Measurements from ENCODE around the gene HIPK1.

The HIPK1 gene

DNA sequence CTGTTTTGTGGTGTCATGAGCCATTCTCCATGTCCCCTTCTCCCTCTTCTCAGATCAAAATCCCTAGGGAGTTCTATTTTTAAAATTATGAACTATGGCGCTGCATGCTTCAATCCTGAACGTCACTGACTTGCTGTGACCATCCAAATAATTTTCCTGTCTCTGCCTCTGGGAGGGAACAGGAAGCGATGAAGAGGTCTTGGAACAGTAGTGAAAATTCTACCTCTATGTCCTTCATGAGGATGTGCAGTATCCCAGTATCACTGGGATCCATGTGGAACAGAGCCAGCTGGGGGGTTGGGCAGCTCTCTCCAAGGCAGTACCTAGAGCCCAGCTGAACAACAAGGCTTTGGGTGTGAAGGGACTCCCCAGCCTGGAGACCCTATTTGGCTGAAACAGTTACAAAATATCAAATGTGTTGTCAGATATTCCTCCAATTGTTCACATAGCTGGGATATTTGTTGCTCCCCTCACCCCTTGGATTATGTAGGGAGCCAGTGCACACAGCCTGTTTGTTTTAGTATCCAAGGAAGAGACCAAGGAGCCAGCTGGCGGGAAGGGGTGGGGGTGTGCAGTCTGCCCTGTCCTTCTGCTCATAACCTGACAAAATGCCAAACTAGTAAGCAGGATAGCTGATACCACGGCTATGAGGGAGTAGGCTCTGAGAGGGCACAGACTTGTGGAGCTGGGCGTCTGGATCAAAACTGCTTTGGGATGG, 16.4 kb upstream of the HIPK1 start:
- no peak overlapping the region for H3K4me3 ChIP-seq (ENCODE audit: low read length)
- DNase-seq (ENCODE audit: low read depth, low spot score) = no peak

DNA sequence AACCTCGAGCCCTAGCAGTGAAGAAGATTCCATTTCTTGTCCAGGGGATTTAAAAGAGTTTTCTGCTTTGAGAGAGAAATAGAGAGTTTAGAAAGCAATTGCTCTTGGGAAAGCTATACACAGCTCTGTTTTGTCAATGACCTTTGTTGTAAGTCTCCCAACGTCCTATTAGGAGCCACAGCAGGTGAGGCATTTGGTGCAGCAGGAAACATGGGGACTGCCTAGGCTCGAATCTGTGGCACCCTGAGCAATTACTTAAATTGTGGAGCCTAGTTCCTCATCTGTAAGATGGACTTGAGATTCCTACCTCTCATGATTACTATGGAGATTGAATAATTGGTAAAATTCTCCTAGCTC, 15.8 kb upstream of the HIPK1 start:
- no peak overlapping the region for H3K4me3 ChIP-seq (ENCODE audit: low read length)
- DNase-seq (ENCODE audit: low read depth, low spot score) = no peak

DNA sequence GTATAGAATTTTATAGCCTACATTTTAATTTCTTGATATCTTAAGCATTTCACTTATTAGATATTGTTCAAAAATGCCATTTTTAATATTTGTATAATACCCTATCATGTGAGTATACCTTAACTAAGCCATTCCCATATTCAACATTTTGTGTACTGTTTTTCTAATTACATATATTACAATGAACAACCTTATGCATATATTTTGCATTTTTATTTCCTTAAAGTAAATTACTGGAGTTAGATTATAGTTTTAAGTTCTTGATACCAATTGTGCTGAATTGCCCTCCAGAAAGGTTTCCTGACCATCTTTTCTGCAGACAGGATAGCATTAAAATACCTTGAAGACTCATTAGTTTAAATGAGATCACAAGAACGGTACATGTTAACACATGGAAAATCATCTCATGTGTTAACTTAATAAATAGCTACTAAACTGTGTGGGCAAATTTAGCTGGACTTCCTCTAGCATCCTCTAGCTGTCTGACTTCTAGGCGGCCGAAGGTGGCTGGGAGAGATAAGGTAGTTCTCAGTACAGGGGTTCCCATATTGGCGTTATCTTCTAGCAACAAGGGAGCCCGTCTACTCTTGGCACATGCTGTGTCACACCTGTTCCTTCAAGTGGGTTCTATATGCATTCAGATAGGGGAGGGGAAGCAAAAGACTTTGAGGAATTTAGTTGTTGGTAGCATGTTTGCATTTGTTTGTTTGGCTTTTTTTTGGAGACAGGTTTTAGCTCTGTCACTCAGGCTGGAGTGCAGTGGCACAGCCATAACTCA, 15.0 kb upstream of the HIPK1 start:
- no peak overlapping the region for H3K4me3 ChIP-seq (ENCODE audit: low read length)
- DNase-seq (ENCODE audit: low read depth, low spot score) = no peak

DNA sequence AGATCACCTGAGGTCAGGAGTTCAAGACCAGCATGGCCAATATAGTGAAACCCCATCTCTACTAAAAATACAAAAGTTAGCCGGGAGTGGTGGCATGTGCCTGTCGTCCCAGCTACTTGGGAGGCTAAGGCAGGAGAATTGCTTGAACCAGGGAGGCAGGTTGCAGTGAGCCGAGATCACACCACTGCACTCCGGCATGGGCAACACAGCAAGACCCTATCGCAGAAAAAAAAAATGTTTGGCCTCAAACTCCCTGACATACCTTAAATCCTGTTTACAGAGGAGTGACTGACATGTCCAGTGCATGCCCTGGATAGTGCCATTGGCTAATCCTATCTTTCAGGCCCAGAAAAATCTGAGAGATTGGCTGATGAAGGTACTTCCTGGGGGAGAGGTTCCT, 12.2 kb upstream of the HIPK1 start:
- no peak for DNase-seq (ENCODE audit: low read depth, low spot score)
- no peak overlapping the region for H3K4me3 ChIP-seq (ENCODE audit: low read length)

DNA sequence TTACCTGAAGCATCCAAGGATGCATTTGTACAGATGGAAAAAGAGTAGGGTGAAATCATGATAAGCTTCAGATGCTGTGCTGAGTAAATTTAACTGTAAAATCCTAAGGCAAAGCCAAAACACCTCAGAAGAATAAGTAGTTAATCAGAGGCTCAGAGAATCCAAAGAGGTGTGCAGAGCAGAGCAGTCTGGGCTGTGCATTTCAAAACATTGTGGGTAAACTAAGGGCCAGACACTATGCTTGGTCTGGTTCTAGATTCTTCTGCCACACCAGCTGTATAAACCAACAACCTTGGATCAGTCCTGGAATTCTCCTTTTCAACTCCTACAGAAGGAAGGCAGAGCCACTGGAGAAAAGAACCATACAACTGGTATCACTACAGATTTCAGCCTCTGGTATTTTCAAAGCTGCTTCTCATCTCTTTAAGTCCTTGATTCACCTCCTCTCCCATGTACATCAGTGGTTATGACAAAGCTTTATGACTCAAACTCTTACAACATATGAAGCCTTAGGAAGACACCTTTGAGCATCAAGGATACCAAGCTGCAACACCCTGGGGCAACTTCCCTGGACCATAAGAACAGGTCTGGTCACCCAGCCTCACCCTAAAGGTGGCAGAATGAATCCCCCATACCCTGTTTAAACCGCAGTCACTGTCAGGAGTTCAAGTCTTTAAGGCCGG, 11.6 kb upstream of the HIPK1 start:
- DNase-seq (ENCODE audit: low read depth, low spot score) = no peak

DNA sequence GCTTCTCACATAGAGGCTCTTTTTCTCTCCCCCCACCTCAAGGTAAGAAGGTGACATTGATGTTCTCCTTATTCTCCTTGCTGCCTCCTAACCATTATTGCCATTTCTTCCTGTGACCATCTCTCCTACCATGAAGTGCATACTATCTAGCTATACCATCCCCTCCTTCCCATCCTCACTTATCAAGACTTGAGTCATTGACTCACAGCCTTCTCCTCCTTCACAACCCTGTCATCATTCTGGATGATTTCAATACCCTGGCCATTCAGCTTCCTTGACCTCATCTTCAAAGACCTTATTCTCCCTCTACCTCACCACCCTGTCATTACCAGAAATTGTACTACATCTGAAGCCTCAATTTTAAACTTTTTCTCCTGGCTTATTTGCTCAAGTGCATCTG, 10.9 kb upstream of the HIPK1 start:
- no peak overlapping the region for H3K4me3 ChIP-seq (ENCODE audit: low read length)
- DNase-seq (ENCODE audit: low read depth, low spot score) = no peak

More for the DNA sequence above, 11.6 kb upstream of the HIPK1 start:
- no peak overlapping the region for H3K4me3 ChIP-seq (ENCODE audit: low read length)

DNA sequence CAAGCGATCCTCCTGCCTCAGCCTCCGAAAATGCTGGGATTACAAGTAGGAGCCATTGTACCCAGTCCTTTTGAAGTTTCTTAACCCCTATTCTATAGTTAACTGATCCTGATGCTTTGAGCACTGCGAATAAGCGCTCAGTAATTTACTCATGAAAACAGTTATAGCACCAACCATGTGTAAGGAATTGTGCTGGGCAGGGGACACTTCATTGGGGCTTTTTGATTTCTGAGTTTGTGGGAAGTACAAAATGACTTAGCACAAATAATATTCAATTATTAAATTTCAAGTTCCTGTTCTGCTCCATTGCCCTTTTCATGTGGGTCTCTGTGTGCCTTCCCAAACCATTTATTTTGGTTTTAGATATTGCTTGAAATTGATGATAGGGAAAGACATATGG, 6.2 kb upstream of the HIPK1 start:
- no peak overlapping the region for H3K4me3 ChIP-seq (ENCODE audit: low read length)
- no peak for DNase-seq (ENCODE audit: low read depth, low spot score)

DNA sequence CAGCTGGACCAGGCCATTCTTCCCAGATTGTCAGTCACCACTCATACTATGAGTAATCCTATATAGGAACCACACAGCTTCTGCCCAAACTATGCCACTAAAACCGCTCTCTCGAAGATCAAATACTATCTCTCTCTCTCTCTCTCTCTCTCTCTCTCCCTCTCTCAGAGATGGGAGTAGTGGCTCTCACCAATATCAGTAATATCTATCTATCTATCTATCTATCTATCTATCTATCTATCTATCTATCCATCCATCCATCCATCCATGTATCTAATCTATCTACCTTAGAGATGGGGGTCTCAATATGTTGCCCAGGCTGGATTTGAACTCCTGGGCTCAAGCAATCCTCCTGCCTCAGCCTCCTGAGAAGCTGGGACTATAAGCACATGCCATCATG, 4.7 kb upstream of the HIPK1 start:
- H3K4me3 ChIP-seq (ENCODE audit: low read length) = no peak overlapping the region
- no peak for DNase-seq (ENCODE audit: low read depth, low spot score)

DNA sequence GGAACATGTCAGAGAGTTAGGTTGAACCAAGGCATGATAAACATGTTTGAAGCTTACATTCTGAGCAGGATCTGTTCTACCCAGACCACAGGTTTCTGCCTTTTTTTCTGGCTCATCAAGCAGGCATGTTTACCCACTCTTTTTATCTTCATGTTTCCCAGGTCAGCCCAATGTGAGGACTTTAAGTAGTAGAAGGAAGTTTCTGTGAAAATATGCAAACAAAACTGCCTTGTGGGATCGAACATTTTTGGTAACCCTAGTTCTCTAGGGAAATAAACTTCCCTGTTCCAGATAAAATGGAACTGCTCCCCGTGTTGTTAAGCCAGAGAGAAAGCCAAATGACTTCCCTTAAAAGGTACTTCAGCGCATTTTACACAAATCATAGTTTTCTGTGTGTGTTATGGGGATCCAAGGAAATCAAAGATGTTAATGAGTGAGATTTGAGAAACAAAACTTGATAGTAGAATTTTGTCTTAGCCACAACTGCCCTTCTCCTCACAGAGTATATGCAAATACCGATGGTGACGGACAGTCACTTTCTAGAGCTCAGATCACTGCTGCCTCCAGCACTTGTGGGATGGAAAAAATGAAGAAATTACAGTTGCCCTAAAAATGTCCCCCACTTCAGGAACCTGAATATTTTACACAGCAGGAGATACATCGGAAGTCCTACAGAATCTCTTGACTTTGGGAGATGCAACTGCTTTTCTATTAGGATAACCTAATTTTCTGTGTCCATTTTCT, 765 bp upstream of the HIPK1 start:
- no peak for DNase-seq (ENCODE audit: low read depth, low spot score)
- peak overlapping the region; percentile 95 for H3K4me3 ChIP-seq (ENCODE audit: low read length)

DNA sequence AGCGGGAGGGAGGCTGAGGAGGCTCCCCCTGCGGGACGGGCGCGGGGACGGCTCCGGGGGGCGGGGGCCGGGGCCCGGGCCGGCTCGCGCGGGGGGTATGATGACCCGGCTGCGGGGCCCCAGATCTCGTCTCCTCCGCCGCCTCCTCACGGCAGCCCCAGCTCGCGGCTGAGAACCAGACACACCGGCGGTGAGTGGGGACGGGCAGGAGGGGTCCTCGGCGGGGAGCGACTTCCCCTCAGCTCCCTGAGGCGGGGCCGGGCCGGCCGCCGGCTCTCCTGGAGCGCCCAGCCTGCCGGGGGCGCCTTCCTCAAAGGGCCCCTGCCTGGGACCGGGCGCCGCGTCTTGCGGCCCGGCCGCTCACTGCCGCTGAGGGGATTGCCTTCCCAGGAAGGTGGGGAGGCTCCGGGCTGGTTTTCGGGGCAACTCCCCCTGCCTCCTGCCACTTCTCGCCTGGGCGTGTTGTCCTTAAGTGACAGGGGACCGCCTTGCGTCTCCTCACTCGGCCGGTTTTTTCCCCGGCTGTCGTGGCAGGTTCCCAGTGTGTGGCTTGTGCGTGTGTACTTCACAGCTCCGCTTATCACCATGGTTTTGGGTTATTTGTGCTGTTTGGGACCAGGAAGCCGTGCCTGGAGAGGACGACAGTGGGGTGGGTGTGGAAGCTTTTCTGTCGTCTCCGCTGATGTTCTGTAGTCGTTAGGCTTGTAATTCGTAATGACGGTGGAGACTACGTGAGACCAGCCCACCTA, 800 bp downstream of the HIPK1 start:
- peak overlapping the region; percentile 95 for H3K4me3 ChIP-seq (ENCODE audit: low read length)
- no peak for DNase-seq (ENCODE audit: low read depth, low spot score)

DNA sequence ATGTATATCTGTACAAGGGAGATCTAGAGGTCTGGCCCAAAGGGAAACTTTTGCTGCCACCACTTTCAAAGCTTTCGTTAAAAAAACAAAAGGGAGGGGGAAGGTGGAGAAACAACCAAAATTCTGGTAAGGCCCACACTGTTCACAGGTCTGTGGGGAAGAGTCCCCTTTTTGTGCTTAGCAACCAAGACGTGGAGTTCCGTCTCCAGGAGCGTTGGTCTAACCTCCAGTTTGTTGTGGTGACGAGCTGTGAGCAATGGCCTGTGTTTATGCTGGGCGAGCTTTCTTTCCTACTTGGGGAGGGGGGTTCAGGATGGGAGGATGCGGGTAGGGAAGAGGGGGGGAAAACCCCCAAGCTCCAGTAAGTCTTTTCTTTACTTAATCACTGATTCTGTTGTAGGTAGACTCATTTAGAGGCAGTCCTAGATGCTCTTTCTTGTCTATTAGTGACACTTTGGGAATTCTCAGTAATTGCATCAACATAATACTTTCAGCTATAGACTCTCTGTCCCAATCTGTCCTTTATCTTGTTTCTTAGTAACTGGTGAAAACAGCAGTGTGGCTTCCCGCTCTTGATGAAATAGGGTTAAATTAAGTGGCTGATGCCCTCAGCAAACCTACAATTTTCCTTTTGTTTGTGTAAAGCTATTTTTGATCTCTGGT, 1.5 kb downstream of the HIPK1 start:
- DNase-seq (ENCODE audit: low read depth, low spot score) = peak; percentile 79
- H3K4me3 ChIP-seq (ENCODE audit: low read length) = peak overlapping the region; percentile 95

DNA sequence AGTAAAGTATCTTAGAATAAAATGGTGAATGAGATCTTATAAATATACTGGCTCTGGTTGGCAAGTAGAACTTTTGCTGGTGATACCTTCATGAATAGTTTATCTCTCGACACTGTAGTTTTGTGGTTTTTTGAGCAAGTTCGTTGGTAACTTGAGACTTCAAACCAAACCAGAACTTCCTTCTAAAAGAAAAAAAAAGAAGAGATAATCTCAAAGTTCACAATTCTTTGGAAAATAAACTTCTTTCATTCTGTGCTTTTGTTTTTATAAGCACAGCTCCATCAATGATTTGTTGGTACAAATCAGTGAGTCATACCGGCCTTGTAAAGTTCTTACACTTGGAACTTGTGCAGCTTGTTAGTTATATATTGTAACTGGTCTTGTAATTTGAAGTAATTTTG, 2.3 kb downstream of the HIPK1 start:
- H3K4me3 ChIP-seq (ENCODE audit: low read length) = peak overlapping the region; percentile 95

DNA sequence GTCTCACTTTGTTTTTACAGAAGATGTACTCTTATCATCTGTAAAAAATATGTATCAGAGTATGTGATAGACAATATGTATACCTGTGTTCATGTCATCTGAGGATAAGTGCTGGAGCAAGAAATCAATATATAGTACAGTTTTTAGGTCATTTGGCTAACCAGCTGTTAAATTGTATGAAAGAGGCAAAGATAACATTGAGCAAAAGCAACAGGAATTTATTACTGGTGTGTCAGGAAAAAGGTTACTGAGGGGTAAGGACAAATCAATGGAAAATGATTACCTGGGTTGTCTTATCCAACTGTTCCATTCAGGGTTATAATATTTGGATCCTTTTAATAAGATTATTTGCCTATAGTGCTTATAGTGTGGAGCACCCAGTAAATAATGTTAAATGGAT, 4.9 kb downstream of the HIPK1 start:
- DNase-seq (ENCODE audit: low read depth, low spot score) = no peak
- H3K4me3 ChIP-seq (ENCODE audit: low read length) = no peak overlapping the region

More for the DNA sequence above, 2.3 kb downstream of the HIPK1 start:
- peak; percentile 93 for DNase-seq (ENCODE audit: low read depth, low spot score)

DNA sequence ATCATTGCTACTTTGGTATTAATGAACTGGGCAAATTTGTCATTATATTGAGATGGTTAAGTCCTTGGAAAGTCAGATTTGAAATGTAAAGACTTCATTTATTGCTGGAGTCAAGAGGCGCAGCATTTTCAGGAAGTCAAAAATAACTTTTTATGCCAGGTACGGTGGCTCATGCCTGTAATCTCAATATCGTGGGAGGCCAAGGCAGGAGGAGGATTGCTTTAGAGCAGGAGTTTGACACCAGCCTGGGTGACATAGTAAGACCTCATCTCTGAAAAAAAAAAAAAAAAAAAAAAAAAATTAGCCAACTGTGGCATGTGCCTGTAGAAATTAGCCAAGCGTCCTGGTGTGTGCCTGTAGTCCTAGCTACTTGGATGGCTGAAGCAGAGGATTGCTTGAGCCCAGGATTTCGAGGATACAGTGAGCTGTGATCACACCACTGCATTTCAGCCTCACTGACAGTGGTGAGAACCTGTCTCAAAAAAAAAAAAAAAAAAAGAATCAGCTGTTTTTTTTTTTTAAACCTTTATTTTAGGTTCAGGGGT, 5.5 kb downstream of the HIPK1 start:
- H3K4me3 ChIP-seq (ENCODE audit: low read length) = no peak overlapping the region
- DNase-seq (ENCODE audit: low read depth, low spot score) = no peak

DNA sequence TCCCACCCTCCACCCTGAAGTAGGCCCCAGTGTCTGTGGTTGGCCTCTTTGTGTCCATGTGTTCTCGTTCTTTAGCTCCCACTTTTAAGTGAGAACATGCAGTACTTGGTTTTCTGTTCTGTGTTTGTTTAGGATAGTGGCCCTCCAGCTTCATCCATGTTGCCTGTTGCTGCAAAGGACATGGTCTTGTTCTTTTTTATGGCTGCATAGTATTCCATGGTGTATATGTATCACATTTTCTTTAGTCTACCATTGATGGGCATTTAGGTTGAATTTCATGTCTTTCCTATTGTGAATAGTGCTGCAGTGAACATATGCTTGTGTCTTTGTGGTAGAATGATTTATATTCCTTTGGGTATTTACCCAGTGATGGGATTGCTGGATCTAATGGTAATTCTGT, 6.1 kb downstream of the HIPK1 start:
- DNase-seq (ENCODE audit: low read depth, low spot score) = no peak
- H3K4me3 ChIP-seq (ENCODE audit: low read length) = no peak overlapping the region

DNA sequence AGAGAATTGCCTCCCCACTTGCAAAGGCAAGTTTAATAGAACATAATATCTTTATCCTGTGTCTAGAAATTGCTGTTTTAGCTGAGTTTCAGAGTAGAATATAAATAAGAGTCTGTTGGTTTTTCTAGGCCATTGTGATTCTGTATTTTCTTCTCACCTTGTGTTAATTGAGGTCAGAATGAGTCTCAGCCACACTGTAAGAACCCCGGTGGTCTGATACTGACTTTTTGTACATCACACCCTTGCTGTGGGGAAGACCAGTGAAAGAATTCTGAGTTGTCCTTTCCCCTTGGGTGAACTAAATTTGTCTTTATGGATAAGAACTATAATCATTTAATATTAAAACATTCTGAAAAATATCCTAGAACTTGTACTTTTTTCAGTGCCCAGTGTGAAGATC, 6.8 kb downstream of the HIPK1 start:
- no peak overlapping the region for H3K4me3 ChIP-seq (ENCODE audit: low read length)
- DNase-seq (ENCODE audit: low read depth, low spot score) = no peak

DNA sequence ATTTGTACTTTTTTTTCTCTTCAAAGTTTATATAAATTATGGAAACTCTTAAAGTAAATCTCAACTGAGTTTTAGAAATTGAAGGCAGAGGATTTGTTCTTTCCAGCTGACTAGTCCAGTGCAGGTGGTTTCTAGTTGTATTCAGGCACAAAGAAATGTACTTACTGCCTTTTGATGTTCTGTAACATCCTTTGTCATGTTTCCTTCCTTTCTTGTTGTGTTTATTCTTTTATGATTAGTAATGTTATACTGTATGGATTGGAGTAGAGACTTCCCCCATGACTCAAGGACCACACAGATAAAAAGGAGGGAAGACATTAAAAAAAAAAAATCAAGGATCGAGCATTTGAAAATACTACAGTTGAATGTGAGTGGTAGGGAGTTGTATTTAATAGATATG, 8.0 kb downstream of the HIPK1 start:
- DNase-seq (ENCODE audit: low read depth, low spot score) = peak; percentile 69
- no peak overlapping the region for H3K4me3 ChIP-seq (ENCODE audit: low read length)

DNA sequence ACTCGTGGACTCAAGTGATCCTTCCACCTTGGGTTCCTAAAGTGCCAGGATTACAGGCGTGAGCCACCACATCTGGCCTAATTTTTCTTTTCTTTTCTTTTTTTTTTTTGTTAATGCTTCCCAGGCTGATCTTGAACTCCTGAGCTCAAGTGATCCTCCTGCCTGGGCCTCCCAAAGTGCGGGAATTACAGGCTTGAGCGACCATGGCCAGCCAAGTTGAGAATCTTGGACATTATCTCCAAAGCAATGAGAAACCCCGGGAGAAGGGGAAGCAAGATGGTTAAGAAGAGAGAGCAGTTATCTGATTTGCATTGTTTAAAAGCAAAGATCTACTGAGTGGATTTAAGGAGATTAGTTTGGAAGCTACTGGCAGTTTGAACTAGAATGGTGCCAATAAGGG, 9.1 kb downstream of the HIPK1 start:
- no peak overlapping the region for H3K4me3 ChIP-seq (ENCODE audit: low read length)
- no peak for DNase-seq (ENCODE audit: low read depth, low spot score)

Measured in Jurkat, Clone E6-1 (cell line).